Measurements from ENCODE around the gene TSPAN4.

- TF ChIP-seq CTCF (IDR thresholded peaks at IDR 0.05) (no peak), POLR2A (IDR thresholded peaks at IDR 0.05) (no peak)
Observed at GRCh38 chr11:863910-864827, 21.5 kb downstream of the TSPAN4 start.
